HL-60 (cell line): ENCODE data around the gene C16orf74.

Source experiments
- POLR2AphosphoS5 ChIP-seq: IDR thresholded peaks from 2 replicates; pipeline ENCODE4 v1.6.1; 2012; ENCODE audit warnings: low read depth
- TF ChIP-seq, protein P1 (sequence below): IDR thresholded peaks from one replicate; pipeline ENCODE4 v1.5.1; 2011; ENCODE audit warnings: low read length, control low read depth, inconsistent platforms; ENCODE audit not compliant: insufficient read depth

DNA sequence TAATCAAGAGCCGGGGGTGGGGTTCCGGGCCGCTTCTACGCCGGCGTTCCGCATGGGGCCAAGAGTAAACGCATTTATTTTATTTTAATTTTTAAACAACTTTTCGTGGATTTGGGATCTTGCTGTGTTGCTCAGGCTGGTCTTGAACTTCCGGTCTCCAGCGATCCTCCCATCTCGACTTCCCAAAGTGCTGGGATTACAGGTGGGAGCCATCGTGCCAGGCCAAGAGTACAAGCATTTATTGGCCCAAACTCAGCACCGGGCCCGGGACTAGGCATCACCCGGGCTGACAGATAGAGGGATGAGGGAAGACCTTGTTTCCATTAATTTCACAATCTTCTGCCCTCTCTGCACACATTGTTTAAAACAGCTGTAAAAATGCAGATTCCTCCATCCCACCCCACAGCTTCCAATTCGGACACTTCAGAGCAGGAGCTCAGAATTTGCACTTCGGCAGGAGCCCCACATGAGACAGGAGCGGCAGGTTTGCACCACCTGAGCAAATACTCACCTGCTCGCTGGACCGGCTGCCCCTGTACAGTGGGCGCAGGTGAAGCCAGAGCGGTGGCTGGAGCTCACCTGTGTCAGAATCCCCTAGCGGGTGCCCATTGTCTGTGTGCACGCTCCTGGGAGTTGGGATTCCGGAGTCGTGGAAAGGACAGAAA is 61.5 kb downstream of the C16orf74 start:
- TF ChIP-seq, protein P1, sequence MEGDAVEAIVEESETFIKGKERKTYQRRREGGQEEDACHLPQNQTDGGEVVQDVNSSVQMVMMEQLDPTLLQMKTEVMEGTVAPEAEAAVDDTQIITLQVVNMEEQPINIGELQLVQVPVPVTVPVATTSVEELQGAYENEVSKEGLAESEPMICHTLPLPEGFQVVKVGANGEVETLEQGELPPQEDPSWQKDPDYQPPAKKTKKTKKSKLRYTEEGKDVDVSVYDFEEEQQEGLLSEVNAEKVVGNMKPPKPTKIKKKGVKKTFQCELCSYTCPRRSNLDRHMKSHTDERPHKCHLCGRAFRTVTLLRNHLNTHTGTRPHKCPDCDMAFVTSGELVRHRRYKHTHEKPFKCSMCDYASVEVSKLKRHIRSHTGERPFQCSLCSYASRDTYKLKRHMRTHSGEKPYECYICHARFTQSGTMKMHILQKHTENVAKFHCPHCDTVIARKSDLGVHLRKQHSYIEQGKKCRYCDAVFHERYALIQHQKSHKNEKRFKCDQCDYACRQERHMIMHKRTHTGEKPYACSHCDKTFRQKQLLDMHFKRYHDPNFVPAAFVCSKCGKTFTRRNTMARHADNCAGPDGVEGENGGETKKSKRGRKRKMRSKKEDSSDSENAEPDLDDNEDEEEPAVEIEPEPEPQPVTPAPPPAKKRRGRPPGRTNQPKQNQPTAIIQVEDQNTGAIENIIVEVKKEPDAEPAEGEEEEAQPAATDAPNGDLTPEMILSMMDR = no peak
- TF ChIP-seq POLR2AphosphoS5 = no peak
